Neural crest cell (in vitro differentiated cells): ENCODE measurements around the gene XPNPEP1. TPM values are rescaled to one million over a fixed set of nuclear protein-coding genes. Genes with fewer than 3 reads are reported as not detected.

Experiments used
- DNase-seq: peaks from one replicate; pipeline ENCODE4 v3.0.0; 2021; ENCODE audit warnings: low read depth, mixed read lengths, low spot score
- H3K27ac Mint-ChIP-seq: one replicate; pipeline ENCODE4 v1.8.0; 2021; ENCODE audit warnings: mild to moderate bottlenecking, mixed read lengths; ENCODE audit not compliant: unreplicated experiment
- H3K27me3 Mint-ChIP-seq: 2 replicates; pipeline ENCODE4 v1.8.0; 2021; ENCODE audit warnings: low read depth, mild to moderate bottlenecking, mixed read lengths
- H3K36me3 Mint-ChIP-seq: 2 replicates; pipeline ENCODE4 v1.8.0; 2021; ENCODE audit warnings: low read depth, mild to moderate bottlenecking, mixed read lengths
- H3K4me1 Mint-ChIP-seq: 2 replicates; pipeline ENCODE4 v1.8.0; 2021; ENCODE audit warnings: mixed read lengths
- H3K4me3 Mint-ChIP-seq: one replicate; pipeline ENCODE4 v1.8.0; 2021; ENCODE audit warnings: mild to moderate bottlenecking, mixed read lengths
- H3K9me3 Mint-ChIP-seq: 2 replicates; pipeline ENCODE4 v1.8.0; 2021; ENCODE audit warnings: mixed read lengths
- total RNA-seq: library from RNA; stranded (reverse); gene quantifications from 2 replicates; pipeline ENCODE4 v1.2.1, GENCODE V29; 2021
- TF ChIP-seq, protein P1 (sequence below): fragments of 200-600 bp; sonication (generic); conservative IDR thresholded peaks from 2 replicates; pipeline ENCODE4 v1.5.0; 2021; ENCODE audit warnings: antibody characterized with exemption, mild to moderate bottlenecking

Gene XPNPEP1
- total RNA-seq, 1 donor from 2014 or later, result 76.8 TPM

DNA sequence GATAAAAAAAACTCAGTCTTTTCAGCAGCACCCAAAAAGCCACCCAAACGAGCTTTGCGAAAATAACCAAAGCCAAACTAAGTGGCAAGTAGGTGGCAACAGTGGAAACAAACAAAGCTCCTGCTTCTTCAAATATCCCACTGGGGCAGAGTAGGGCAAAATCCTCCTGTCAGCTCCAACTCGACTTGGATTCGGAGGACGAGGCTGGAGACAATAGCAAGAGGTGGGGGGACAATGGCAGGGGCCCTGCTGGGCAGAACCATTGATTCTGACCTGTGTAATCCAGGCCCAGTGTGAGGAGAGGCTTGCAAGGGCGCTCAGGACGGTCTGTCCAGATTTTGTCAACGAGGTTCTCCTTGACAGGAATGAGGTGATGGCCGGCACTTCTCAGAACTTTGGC, 35.5 kb downstream of the XPNPEP1 start:
- TF ChIP-seq, protein P1, sequence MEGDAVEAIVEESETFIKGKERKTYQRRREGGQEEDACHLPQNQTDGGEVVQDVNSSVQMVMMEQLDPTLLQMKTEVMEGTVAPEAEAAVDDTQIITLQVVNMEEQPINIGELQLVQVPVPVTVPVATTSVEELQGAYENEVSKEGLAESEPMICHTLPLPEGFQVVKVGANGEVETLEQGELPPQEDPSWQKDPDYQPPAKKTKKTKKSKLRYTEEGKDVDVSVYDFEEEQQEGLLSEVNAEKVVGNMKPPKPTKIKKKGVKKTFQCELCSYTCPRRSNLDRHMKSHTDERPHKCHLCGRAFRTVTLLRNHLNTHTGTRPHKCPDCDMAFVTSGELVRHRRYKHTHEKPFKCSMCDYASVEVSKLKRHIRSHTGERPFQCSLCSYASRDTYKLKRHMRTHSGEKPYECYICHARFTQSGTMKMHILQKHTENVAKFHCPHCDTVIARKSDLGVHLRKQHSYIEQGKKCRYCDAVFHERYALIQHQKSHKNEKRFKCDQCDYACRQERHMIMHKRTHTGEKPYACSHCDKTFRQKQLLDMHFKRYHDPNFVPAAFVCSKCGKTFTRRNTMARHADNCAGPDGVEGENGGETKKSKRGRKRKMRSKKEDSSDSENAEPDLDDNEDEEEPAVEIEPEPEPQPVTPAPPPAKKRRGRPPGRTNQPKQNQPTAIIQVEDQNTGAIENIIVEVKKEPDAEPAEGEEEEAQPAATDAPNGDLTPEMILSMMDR, result no peak
- no peak for DNase-seq
- no peaks in the 10 kb centered on the region for H3K27me3 Mint-ChIP-seq
- H3K4me3 Mint-ChIP-seq, result no peak overlapping the region
- peaks cover 20% of the 10 kb centered on the region for H3K4me1 Mint-ChIP-seq
- no peak overlapping the region for H3K27ac Mint-ChIP-seq
- no peaks in the 10 kb centered on the region for H3K9me3 Mint-ChIP-seq
- peaks cover 14% of the 10 kb centered on the region for H3K36me3 Mint-ChIP-seq

DNA sequence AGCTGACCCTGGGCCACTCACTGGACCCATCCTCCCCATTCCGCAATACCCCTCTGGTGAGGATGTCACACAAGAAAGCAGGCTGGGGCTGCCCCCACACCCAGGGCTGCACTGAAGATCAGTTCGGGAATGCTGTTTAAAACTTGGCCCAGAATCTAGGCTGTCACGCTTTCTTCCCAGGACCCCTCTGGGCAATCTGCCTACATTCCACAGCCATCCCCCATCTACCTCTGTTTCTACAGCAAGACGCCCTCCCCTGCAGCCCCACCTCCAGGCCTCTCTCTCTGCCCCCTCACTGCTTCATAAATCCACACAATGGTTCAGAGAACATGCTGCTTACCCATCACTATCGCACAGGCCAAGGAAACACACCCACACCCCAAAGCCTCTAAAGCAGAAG, 36.1 kb downstream of the XPNPEP1 start:
- H3K9me3 Mint-ChIP-seq, result no peaks in the 10 kb centered on the region
- no peak overlapping the region for H3K4me3 Mint-ChIP-seq
- H3K4me1 Mint-ChIP-seq, result peaks cover 15% of the 10 kb centered on the region
- H3K27me3 Mint-ChIP-seq, result no peaks in the 10 kb centered on the region
- peak overlapping the region; percentile 86 for H3K27ac Mint-ChIP-seq
- TF ChIP-seq, protein P1, result no peak
- DNase-seq, result no peak
- H3K36me3 Mint-ChIP-seq, result peaks cover 14% of the 10 kb centered on the region

DNA sequence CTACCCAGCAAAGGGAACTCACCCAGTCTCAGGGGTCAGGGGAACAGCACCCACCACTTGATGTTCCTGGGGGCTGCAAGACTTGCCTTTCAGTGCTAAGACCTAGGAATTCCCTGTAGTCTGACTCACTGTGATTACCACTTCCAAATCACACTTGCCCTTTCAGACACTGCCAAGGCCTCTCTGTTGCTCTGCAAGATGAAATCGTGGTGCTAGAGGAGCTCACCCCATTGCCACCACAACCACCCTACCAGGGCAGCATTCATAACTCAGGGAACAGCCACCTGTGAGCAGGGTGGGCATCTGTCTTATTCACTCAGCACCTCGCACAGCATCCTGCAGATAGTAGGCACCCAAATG, 36.5 kb downstream of the XPNPEP1 start:
- Mint-ChIP-seq H3K36me3 (peaks cover 14% of the 10 kb centered on the region), H3K9me3 (no peaks in the 10 kb centered on the region), H3K4me3 (no peak overlapping the region), H3K4me1 (peaks cover 12% of the 10 kb centered on the region), H3K27ac (no peak overlapping the region), H3K27me3 (no peaks in the 10 kb centered on the region)
- TF ChIP-seq, protein P1, result no peak
- no peak for DNase-seq

DNA sequence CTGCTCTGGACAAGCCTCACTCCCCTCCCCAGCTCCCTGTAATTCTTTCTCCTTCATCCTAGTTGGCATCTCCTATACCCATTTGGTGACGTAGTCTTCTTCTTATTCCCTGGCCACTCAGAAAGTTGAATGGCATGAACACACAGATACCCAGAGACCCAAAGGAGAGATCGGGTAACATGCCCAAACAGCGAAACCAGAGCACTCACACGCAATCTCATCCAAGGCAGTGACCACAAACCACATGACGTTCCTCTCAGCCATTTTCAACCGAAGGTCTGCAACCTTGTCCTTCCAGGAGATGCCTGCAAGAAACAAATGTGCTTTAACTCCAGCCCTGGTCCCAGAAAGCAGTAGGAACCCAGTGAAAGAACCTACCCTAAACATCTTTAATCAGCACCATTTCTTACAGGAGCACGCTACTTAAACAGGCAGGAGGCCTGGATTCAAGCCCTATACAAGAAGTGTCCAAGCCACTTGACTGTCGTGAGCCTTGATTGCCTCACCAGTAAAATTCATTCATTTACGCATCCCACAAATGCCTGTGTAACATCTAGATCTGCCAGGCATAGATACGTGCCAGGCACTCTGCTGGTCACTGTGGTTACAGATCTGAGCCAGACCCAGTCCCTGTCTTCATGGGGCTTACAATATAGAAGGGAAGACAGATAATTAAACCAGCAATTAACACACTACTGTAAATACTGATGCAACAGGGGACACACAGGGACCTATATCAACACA, 37.1 kb downstream of the XPNPEP1 start:
- no peak for DNase-seq
- Mint-ChIP-seq H3K27me3 (no peaks in the 10 kb centered on the region), H3K36me3 (peaks cover 14% of the 10 kb centered on the region), H3K9me3 (no peaks in the 10 kb centered on the region), H3K4me3 (no peak overlapping the region), H3K27ac (no peak overlapping the region), H3K4me1 (peaks cover 12% of the 10 kb centered on the region)
- TF ChIP-seq, protein P1, result no peak

DNA sequence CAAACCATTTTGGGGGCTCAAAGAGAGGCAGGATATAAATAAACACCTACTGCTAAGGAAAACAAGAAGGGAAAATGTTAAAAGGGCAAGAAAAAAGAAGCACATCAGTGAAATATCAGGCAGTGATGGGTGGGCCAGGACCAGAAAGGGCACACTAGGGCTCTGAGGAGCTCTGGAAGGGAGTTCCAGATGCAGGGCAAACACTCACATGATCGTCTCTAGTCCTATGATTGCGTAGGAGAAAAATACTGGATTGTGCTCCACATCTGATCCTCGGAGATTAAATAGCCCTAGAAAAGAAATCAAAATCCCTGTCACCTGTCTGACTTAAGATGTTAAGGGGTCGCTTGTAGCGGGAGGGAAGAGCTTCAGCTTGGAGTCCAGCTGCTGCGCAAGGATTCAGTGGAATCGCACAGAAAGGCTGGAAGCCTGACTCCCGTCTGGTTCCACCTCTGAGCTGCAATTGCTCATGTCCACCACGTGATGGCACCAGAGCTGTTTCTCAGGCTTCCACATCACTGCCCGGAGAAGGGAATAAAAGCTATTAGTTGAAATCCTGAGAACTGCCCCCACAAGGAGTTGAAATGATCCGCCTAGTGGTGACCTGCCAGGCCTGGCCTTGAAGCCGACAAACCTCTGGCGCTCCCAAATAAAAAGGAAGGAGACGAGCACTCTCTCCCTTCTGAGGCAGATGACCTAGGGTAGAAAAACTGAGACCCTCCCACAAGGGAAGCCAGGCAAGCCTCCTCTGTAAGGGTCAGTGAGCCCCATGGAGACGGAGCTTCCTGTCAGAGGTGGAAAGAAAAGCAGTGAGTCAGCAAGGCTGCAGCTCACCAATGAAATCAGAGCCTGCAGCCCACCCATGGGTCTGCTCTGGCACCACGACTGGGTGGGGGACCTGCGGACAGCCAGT, 39.2 kb downstream of the XPNPEP1 start:
- no peaks in the 10 kb centered on the region for H3K27me3 Mint-ChIP-seq
- TF ChIP-seq, protein P1, result peak; percentile 98
- H3K4me3 Mint-ChIP-seq, result no peak overlapping the region
- H3K9me3 Mint-ChIP-seq, result no peaks in the 10 kb centered on the region
- H3K4me1 Mint-ChIP-seq, result peaks cover 12% of the 10 kb centered on the region
- peak overlapping the region; percentile 70 for H3K27ac Mint-ChIP-seq
- peaks cover 10% of the 10 kb centered on the region for H3K36me3 Mint-ChIP-seq
- peak; percentile 89 for DNase-seq
